ENCODE data around the gene SERPINC1.
"Not testable (repeated sequence)": the region's sequence is repeated elsewhere in the genome, so short reads cannot be mapped to it uniquely, and the experiment has no call there.

The SERPINC1 gene

GRCh38 chr1:173893611-173894010 lies 23.5 kb downstream of the SERPINC1 start:
- DNase-seq (ENCODE audit: low read depth in 3 of 3), result no peak

- no peak for DNase-seq (ENCODE audit: low read depth in 3 of 3)
Observed at GRCh38 chr1:173889885-173890284, 27.2 kb downstream of the SERPINC1 start.

- no peak for DNase-seq (ENCODE audit: low read depth in 3 of 3)
Observed at GRCh38 chr1:173888749-173889148, 28.4 kb downstream of the SERPINC1 start.

DNA sequence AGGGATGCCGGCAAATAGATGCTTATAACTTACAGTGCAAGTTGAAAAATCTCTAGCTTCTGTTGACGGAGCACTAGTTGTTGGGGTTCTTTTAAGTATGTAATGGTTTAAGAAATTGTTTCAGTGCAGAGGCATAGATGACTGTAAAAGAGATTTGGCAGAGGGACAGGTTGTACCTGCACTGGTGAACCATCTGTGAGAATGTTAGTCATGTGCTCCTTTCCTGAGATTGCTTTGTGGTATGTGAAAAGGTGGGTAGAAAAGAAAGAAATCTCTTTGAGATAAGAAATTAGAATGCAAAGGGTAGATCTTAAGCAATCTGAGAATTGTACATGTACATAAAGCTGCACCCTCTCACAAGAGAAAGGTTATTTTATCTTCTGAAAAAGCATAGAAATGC lies 29.5 kb downstream of the SERPINC1 start:
- no peak for DNase-seq (ENCODE audit: low read depth in 3 of 3)

GRCh38 chr1:173886746-173887611 lies 30.1 kb downstream of the SERPINC1 start:
- no peak for DNase-seq (ENCODE audit: low read depth in 3 of 3)

GRCh38 chr1:173884701-173885100 lies 32.4 kb downstream of the SERPINC1 start:
- DNase-seq (ENCODE audit: low read depth in 3 of 3), result no peak

- DNase-seq (ENCODE audit: low read depth in 3 of 3), result not testable (repeated sequence)
Observed at GRCh38 chr1:173881117-173881516, 36.0 kb downstream of the SERPINC1 start.

DNA sequence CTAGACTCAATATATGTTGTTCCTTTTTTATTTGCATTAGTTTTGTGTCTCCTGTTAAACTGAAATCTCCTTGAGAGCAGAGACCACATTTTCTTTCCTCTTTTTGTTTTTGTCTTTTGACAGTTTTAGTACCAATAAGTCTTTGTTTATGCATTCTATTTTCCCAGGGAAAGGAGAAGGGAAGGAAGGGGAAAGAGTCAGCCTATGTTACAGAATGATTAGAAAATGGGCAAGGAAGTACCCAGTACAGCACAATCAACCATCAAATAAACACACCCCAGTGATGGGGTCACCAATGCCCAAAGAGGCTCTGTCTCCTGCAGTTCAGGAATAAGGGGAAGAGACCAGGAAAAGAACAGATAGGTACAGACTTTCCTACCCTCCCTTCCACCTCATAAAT lies 38.9 kb downstream of the SERPINC1 start:
- DNase-seq (ENCODE audit: low read depth in 3 of 3), result no peak

DNA sequence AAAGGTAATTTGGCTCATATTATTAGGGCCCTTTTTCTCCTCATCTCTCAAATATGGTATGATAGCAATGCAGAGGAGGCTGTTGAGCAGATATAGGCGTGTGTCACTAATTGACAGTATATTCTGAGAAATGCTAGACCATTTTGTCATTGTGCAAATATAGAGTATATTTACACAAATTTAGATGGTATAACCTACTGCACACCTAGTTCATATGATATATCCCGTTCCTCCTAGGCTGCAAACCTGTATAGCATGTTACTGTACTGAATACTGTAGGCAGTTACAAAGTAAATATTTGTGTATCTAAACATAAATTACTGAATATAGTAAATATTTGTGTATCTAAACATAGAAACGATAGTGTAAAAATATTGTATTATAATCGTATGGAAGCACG lies 40.4 kb downstream of the SERPINC1 start:
- no peak for DNase-seq (ENCODE audit: low read depth in 3 of 3)

DNA sequence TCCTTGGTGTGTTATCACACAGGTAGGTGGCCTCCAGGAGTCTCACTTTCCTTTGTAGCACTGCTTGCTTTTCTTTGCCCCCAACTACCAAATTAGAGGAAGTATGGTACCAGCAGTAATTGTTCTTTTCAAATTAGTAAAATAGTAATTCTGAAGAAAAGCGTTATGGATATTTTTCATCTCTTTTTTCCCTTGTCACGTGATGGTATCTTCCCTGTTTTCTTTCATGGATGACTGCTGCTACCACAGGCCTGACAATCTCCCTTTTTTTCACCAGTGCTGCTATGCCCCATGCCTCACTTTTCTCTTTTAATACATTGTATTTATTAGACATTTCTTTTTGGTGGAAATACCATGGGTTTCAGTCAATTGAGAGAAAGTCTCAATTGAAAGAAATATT lies 45.6 kb downstream of the SERPINC1 start:
- no peak for DNase-seq (ENCODE audit: low read depth in 3 of 3)

DNA sequence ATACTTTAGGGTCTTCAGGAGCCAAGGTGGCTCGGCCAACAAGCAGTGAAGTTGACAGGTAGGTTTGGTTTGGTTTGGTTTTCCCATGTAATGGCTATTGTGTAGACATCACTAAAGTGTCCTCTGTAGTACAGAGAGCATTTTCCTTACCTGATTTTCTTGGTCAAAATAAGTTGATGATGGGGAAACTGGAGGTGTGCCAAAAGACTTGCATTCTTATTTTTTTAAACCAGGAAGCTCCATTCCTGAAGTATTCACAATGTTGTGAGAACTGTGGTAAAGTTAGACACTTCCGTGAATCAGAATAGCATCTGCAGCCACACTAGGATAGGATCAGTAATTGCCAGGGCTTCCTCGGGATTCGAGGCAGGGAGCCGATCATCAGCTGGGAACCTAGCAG lies 46.0 kb downstream of the SERPINC1 start:
- DNase-seq (ENCODE audit: low read depth in 3 of 3), result no peak

GRCh38 chr1:173870252-173871075 lies 46.7 kb downstream of the SERPINC1 start:
- DNase-seq (ENCODE audit: low read depth in 3 of 3), result no peak

DNA sequence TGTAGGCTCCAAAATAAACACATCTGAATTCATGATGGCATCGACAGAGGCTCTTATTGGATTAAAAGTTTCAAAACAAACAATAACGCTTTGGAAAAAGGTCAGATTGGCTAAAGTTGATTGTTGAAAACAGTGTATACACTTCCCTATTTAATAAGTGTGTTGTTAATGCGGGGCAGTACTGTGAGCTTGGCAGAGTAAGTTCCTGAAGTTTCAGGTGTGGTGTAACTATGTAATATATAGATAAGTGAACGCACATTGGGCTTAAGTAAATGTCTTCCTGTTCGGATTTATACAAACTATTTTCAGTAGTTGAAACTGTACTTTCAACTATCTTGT lies 48.1 kb downstream of the SERPINC1 start:
- no peak for DNase-seq (ENCODE audit: low read depth in 3 of 3)

GRCh38 chr1:173868266-173869020 lies 48.7 kb downstream of the SERPINC1 start, which contains the start of gene ZBTB37:
ZBTB37 (plus strand) TSS chr1:173868380; CDS start chr1:173870226, 1,846 bp downstream.
- peak; percentile 88 to 91 (median 88) for DNase-seq (ENCODE audit: low read depth in 3 of 3)

- DNase-seq (ENCODE audit: low read depth in 3 of 3), result peak; percentile 98 to 100 (median 99)
Observed at GRCh38 chr1:173867753-173868265, 49.3 kb downstream of the SERPINC1 start, which contains the start of gene GAS5. GAS5 (minus strand) TSS chr1:173867989.

DNA sequence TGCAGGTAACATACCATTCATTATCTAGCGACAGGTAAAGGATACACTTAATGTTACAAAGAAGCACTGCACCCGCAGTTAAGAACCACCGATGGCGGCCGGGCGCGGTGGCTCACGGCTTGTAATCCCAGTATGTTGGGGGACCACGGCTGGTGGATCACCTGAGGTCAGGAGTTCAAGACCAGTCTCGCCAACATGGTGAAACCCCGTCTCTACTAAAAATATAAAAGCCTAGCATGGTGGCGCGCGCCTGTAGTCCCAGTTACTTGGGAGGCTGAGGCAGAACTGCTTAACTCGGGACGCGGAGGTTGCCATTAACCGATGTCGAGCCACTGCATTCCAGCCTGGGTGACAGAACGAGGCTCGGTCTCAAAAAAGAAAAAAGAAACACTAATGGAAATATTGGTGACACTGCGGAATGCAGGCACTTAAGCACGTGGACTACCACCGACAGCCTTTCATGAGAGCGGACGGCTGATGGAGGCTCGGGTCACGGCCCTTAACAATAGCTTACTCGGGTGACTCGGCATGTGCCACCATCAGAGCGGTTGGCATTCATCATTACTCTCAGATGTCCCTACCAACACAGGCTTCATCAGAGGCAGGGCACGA lies 49.9 kb downstream of the SERPINC1 start:
- DNase-seq (ENCODE audit: low read depth in 3 of 3), result peak in 2 of 3 experiments; percentile 30 to 59

GRCh38 chr1:173866413-173867115 lies 50.6 kb downstream of the SERPINC1 start:
- no peak for DNase-seq (ENCODE audit: low read depth in 3 of 3)

DNA sequence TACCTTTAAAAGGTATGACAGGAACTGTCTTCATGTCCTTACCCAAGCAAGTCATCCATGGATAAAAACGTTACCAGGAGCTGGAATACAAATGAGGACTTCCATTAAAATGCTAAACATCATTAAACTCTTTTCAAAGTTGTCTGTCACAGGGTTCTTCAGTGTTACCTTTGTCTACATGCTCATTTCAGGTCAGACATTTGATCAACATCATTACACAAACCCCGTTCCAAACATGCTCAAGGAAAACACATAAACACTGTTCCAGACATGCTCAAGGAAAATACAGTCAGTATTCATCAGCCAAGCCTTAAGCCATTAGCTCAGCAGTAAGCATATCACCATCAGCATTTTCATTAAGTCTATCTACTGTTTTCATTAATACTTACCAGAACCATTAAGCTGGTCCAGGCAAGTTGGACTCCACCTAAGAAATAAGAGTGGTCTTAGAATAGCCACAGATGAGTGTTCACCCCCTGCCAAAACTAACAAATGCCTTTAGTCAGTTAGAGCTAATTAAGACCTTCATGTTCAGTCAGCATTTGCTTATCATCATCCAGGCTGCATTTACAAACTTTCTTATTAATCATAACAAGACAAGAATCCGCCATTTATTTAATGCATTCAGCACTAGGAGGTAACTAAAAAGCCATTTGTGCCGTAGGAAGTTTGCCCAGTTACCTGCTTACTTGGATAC lies 51.5 kb downstream of the SERPINC1 start:
- no peak for DNase-seq (ENCODE audit: low read depth in 3 of 3)

GRCh38 chr1:173864179-173864867 lies 52.8 kb downstream of the SERPINC1 start:
- no peak for DNase-seq (ENCODE audit: low read depth in 3 of 3)
